ES-I3 (cell line): Measurements from ENCODE around the gene NTS.

Experiments used
- H3K36me3 ChIP-seq: 2 replicates; pipeline ENCODE4 v1.6.1; 2013; ENCODE audit warnings: mild to moderate bottlenecking, low read length, control low read depth, moderate library complexity; ENCODE audit not compliant: insufficient read depth
- H3K4me1 ChIP-seq: 2 replicates; pipeline ENCODE4 v1.6.1; 2013; ENCODE audit warnings: mild to moderate bottlenecking, control low read depth, low read length; ENCODE audit not compliant: insufficient read depth
- H3K9ac ChIP-seq: 2 replicates; pipeline ENCODE4 v1.6.1; 2013; ENCODE audit warnings: low read depth, mild to moderate bottlenecking, low read length, moderate library complexity
- H3K9me3 ChIP-seq: 2 replicates; pipeline ENCODE4 v1.6.1; 2013; ENCODE audit warnings: mild to moderate bottlenecking, low read length, moderate library complexity; ENCODE audit not compliant: control insufficient read depth, insufficient read depth

The NTS gene

GRCh38 chr12:85874031-85874461 is at the start of gene NTS:
NTS (plus strand) TSS chr12:85874295; CDS start chr12:85874404, 109 bp downstream.
- Histone ChIP-seq H3K36me3 (no peaks in the 10 kb centered on the region), H3K9me3 (no peaks in the 10 kb centered on the region), H3K4me1 (no peaks in the 10 kb centered on the region), H3K9ac (peak within 1 kb of the TSS; percentile 31)

DNA sequence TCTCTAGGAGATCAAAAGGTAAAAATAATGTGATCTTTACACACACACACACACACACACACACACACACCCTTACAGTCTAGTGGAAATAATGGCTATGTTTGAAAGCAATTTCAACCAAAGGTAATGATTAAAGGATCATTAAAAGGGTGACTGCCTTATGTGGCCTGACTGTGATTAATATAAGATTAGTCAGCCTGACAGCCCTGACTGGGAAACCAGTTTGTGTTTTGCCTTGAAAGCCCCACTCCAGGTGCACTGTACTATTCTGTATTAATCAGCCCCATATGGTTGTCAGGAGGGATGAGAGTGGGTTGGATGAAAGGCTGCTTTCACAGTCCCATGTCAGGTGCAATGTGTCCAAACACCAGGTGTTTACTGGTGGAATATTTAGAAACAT is 48.3 kb upstream of the NTS start:
- Histone ChIP-seq H3K36me3 (no peaks in the 10 kb centered on the region), H3K9ac (no peak overlapping the region), H3K9me3 (no peaks in the 10 kb centered on the region), H3K4me1 (peaks cover 4% of the 10 kb centered on the region; the same call in 1 of the 2 replicates)

- H3K36me3 ChIP-seq = no peaks in the 10 kb centered on the region
- H3K9me3 ChIP-seq = no peaks in the 10 kb centered on the region
- H3K4me1 ChIP-seq = no peaks in the 10 kb centered on the region
- H3K9ac ChIP-seq = no peak overlapping the region
These were observed 45.5 kb upstream of the NTS start for GRCh38 chr12:85828576-85828975.

DNA sequence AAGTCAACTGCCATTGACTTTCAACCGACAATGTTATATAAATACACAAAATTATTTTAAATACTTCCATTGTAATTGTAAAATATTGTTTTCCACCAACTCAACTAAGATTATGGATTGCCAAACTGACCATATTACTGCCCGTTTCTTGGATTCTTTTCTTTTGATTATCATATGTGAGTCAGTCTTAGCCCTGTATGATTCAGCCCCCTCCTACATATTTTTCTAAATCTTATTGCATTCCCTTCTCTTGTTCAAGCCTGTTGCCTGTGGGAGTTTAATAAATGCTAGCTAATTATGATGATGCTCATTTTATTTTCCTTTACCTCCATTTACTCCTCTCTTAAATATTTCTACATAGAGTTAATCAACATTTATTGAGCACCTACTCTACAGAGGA is 44.7 kb upstream of the NTS start:
- Histone ChIP-seq H3K36me3 (no peaks in the 10 kb centered on the region), H3K9me3 (no peaks in the 10 kb centered on the region), H3K4me1 (peaks cover 4% of the 10 kb centered on the region; the same call in 1 of the 2 replicates)

GRCh38 chr12:85831327-85831990 is 42.6 kb upstream of the NTS start:
- Histone ChIP-seq H3K36me3 (no peaks in the 10 kb centered on the region), H3K9ac (no peak overlapping the region), H3K4me1 (peaks cover 11% of the 10 kb centered on the region), H3K9me3 (no peaks in the 10 kb centered on the region)

More for the DNA sequence above, 44.7 kb upstream of the NTS start:
- H3K9ac ChIP-seq = no peak overlapping the region

DNA sequence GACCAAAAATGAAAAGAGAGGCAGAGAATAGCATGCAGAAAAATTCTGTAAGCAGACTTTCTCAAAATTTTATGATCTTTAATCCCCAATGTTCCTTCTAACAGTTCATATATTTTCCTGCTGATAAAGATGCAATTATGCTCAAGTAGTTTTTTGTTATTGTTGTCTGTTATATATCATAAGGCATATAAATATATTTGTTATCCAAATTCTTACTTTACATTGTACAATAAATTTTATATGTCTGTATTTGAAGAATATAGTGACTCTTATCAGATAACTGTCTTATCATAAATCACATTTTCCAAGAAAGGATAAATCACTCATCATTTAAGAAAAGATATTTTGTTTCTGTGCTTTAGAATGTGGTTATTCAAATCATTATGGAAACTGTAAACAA is 40.5 kb upstream of the NTS start:
- Histone ChIP-seq H3K9me3 (no peaks in the 10 kb centered on the region), H3K9ac (no peak overlapping the region), H3K4me1 (peaks cover 16% of the 10 kb centered on the region), H3K36me3 (no peaks in the 10 kb centered on the region)

DNA sequence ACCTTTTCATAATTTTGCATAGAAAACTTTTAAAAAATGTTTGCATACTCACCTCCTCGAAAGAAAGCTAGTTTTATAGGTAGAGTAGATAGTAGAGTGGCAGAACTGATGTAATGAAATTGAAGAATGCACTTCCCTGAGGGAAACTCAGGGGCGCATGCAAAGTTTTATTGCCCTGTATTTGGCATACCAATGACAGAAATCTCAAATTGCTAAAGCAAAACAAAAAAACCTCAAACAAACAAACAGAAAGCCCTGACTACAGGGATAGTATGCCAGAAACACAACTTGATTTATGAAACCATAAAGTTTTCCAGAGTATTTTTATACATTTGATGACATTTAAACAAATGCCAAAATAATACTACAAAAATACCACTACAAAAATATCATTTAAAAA is 39.7 kb upstream of the NTS start:
- H3K36me3 ChIP-seq = no peaks in the 10 kb centered on the region
- H3K9me3 ChIP-seq = no peaks in the 10 kb centered on the region
- H3K9ac ChIP-seq = no peak overlapping the region
- peaks cover 16% of the 10 kb centered on the region for H3K4me1 ChIP-seq

- H3K36me3 ChIP-seq = no peaks in the 10 kb centered on the region
- peaks cover 16% of the 10 kb centered on the region for H3K4me1 ChIP-seq
- H3K9ac ChIP-seq = peak overlapping the region; percentile 63
- no peaks in the 10 kb centered on the region for H3K9me3 ChIP-seq
These were observed 38.5 kb upstream of the NTS start for GRCh38 chr12:85835426-85836196.

DNA sequence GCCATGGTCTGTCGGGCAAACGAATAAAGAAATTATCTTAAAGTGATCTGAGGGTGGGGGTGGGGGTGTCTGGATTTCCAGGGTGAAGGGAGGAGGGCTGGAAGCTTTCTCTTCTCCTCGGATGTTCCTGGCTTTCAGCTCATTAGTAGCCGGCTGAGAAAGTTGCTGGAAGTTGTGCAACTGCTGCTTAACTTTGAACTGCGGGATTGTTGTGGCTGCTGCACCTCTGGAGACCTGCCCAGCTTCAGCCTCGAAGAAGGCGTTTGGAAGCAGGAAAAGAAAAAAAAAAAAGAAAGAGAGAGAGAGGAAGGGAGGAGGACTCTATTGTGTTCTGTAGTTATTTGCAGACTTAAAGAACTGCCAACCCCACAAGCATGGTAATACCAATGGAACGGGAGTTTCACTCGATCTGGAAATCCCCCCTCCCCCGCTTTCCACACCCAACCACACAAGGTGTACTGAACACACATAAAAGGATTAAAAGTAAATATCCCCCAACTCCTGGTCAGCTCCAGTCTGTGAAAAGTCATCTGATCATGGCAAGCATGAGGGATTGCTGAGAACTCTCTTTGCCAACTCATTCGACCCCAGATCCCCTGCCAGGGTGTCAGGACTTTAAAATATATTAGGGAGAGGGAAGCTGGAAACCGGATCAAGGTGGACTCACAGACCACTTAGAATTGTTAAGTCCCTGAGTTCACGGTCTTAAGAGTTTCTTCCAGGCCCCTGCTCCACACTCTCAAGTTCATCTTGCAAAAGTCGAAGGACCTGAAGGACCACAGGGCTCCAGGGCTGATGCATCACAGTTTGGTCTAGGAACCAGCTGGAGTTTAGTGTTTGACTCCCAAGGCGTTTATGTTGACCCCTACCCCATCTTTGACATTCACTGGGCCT is 37.7 kb upstream of the NTS start, which contains the start of gene RASSF9:
RASSF9 (minus strand) TSS at position 213 of the 894 bp plus-strand sequence; CDS start at position 5, 208 bp downstream.
- H3K9ac ChIP-seq = peak within 1 kb of the TSS; percentile 63
- peaks cover 16% of the 10 kb centered on the region for H3K4me1 ChIP-seq
- no peaks in the 10 kb centered on the region for H3K9me3 ChIP-seq
- no peaks in the 10 kb centered on the region for H3K36me3 ChIP-seq

- Histone ChIP-seq H3K4me1 (peaks cover 7% of the 10 kb centered on the region; the same call in 1 of the 2 replicates), H3K9me3 (no peaks in the 10 kb centered on the region), H3K36me3 (no peaks in the 10 kb centered on the region), H3K9ac (no peak overlapping the region)
These were observed 30.3 kb upstream of the NTS start for GRCh38 chr12:85843606-85844310.

- Histone ChIP-seq H3K9me3 (no peaks in the 10 kb centered on the region), H3K4me1 (peaks cover 7% of the 10 kb centered on the region), H3K9ac (no peak overlapping the region), H3K36me3 (no peaks in the 10 kb centered on the region)
These were observed 24.8 kb upstream of the NTS start for GRCh38 chr12:85849344-85849743.

- Histone ChIP-seq H3K4me1 (no peaks in the 10 kb centered on the region), H3K9me3 (no peaks in the 10 kb centered on the region), H3K36me3 (no peaks in the 10 kb centered on the region), H3K9ac (no peak overlapping the region)
These were observed 18.8 kb upstream of the NTS start for GRCh38 chr12:85855305-85855704.

DNA sequence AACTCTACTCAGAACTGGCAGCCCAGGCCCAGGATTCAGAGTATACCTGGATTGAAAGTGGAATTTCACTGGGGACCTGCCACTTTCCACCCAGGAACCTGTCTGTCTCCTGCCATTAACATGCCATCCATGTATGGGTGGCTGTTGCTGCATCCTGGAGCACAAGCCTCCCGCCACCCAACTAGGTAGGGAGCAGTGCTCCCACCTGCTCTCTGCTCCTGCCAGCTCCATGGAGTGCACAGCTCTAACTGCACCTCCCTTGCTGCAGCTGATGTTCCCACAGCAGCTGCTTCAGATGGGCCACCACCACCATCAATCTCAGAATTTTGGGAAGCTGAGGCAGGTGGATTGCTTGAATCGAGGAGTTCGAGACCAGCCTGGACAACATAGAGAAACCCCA is 17.1 kb upstream of the NTS start:
- H3K4me1 ChIP-seq = no peaks in the 10 kb centered on the region
- no peak overlapping the region for H3K9ac ChIP-seq
- no peaks in the 10 kb centered on the region for H3K36me3 ChIP-seq
- no peaks in the 10 kb centered on the region for H3K9me3 ChIP-seq

GRCh38 chr12:85865890-85866289 is 8.2 kb upstream of the NTS start:
- Histone ChIP-seq H3K4me1 (no peaks in the 10 kb centered on the region), H3K9me3 (no peaks in the 10 kb centered on the region; the same call in 1 of the 2 replicates), H3K36me3 (no peaks in the 10 kb centered on the region), H3K9ac (no peak overlapping the region)
